ENCODE measurements around the gene HIVEP3.

The HIVEP3 gene

DNA sequence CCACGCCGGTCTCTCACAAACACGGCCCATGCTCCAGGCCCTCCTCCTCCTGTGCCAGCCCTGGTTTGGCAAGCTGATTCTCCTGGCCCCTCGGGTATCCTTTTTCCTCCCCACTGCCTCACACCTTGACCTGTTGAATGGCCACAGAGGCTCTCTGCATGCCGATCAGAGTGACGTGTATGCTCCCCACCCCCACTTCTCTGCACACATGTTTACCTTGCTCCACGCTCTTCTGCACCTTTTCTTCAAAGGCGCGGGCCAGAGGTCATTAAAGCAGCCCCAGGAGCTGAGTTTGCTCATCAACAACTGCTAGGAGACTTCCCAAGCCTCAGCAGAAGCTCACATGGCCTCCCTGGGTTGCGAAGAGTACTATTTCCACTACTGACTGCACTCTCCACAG lies 295.0 kb downstream of the HIVEP3 start:
- no peaks in the 10 kb centered on the region for H3K36me3 ChIP-seq (ENCODE audit: insufficient read depth, low read length)
- peaks cover 32% of the 10 kb centered on the region for H3K4me1 ChIP-seq (ENCODE audit: insufficient read depth, low read length)
- H3K9me3 ChIP-seq (ENCODE audit: control insufficient read depth, insufficient read depth, low read length): no peaks in the 10 kb centered on the region
- no peak overlapping the region for H3K9ac ChIP-seq (ENCODE audit: low read depth, low read length)

DNA sequence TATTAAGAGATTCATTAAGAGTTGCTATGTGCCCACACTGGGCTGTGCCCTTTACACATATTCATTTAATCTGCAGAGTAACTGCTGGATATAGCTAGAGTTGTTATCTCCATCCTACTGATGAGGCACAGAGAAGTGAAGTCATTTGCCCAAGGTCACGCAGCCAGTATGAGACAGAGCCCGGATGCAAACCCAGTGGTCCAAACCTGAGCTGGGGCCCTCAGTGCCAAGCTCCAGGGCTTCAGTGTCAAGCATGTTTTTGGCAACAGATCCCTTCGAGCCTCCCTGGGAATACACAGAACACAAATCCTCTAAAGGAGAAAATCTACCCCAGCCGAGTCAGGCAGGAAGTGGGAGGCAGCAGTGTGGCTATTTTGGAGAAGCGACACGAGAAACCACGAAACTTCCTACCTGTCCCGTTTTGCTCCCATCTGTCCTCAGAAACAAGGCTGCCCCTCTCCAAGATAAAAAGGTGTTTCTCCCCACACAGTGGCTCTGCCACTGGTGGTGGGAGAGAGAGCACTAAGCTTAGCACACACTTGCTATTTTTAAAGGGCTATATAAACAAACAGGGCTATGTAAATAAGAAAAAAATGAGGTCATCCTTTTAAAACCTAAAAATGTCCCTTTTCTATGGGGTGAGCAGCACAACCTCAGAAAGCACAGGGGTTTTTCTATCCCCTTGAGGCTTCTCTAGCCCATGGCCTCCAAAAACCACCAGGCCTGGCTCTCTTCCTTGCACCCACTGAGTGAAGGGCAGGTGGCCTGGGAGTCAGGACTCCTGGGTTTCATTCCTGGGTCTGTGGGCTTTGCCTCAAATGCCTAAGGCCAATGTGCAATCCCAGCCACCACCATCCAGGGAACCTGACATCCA lies 295.6 kb downstream of the HIVEP3 start:
- no peaks in the 10 kb centered on the region for H3K36me3 ChIP-seq (ENCODE audit: insufficient read depth, low read length)
- H3K9me3 ChIP-seq (ENCODE audit: control insufficient read depth, insufficient read depth, low read length): no peaks in the 10 kb centered on the region
- peaks cover 32% of the 10 kb centered on the region for H3K4me1 ChIP-seq (ENCODE audit: insufficient read depth, low read length)
- H3K9ac ChIP-seq (ENCODE audit: low read depth, low read length): no peak overlapping the region

DNA sequence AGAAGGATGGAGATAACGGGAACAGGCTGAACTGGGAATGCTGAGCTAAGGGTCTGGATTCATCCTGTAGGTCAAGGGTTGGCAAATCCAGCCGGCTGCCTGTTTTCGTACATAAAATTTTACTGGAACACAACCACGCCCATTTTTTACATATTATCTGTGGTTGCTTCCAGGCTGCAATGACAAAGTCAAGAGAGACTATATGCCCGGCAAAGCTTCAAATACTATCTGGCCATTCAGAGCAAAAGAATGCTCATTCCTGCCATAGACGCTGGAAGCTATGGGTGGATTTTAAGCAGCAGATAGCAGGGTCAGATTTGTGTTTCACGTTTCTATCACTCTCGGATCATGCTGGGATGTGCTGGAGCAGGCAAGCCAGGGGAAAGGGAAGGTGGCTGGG lies 296.3 kb downstream of the HIVEP3 start:
- H3K9ac ChIP-seq (ENCODE audit: low read depth, low read length): no peak overlapping the region
- H3K9me3 ChIP-seq (ENCODE audit: control insufficient read depth, insufficient read depth, low read length): no peaks in the 10 kb centered on the region
- no peaks in the 10 kb centered on the region for H3K36me3 ChIP-seq (ENCODE audit: insufficient read depth, low read length)
- peaks cover 32% of the 10 kb centered on the region for H3K4me1 ChIP-seq (ENCODE audit: insufficient read depth, low read length)

GRCh38 chr1:41621791-41622190 lies 296.9 kb downstream of the HIVEP3 start:
- Histone ChIP-seq H3K36me3 (ENCODE audit: insufficient read depth, low read length) (no peaks in the 10 kb centered on the region), H3K4me1 (ENCODE audit: insufficient read depth, low read length) (peaks cover 32% of the 10 kb centered on the region), H3K9ac (ENCODE audit: low read depth, low read length) (no peak overlapping the region), H3K9me3 (ENCODE audit: control insufficient read depth, insufficient read depth, low read length) (no peaks in the 10 kb centered on the region)

DNA sequence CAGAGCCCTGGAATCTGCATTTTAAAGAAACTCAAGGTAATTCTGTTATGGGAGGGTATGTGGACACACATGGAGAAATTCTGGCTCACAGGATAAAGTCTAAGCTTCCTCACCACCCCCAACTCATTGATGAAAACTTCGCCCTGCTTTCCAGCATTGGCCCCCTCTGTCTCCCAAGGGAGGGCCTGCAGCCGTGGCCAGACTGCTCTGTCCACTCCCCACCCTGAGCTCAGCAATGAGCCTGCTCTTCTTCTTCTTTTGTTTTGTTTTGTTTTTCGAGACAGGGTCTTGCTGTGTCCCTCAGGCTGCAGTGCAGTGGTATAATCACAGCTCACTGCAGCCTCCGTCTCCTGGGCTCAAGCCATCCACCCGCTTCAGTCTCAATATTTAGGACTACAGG lies 297.5 kb downstream of the HIVEP3 start:
- H3K9me3 ChIP-seq (ENCODE audit: control insufficient read depth, insufficient read depth, low read length): no peaks in the 10 kb centered on the region
- no peaks in the 10 kb centered on the region for H3K36me3 ChIP-seq (ENCODE audit: insufficient read depth, low read length)
- peaks cover 32% of the 10 kb centered on the region for H3K4me1 ChIP-seq (ENCODE audit: insufficient read depth, low read length)
- H3K9ac ChIP-seq (ENCODE audit: low read depth, low read length): no peak overlapping the region

DNA sequence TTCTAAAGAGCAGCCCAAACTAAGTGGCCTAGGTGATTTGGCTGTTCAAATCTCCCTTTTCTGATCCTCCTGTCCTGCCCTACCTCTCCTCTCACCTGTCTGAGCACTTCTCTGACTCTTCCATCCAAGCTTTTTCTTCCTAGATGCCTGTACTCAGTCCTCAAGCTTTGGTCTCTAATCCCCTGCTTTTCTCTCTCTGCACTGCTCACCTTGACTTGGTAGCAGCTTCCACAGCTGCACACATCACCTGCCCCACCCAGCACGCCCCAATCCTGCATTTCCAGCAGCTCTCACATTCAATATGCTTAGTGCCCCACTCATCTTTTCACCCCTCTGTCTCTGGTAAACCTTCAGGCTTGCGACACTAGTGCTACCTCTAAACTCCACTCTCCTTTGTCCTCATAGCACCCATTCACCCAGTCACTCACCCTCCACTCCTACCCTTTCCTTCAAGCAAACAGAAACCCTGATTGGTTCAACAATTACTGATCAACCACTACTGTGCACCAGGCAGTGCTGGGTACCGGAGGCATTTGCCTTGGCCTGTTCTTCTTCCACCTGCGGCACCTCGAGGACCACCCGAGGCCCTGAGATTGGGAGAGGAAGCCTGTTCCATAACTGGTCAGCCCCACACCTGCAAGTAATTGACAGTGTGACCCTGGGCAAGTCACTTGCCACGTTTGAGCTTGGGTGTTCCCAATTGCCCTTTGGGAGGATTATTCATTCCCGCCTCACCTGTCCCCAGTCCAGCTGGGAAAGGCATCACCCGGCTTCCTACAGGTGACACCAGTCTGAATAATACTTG lies 298.2 kb downstream of the HIVEP3 start:
- no peak overlapping the region for H3K9ac ChIP-seq (ENCODE audit: low read depth, low read length)
- no peaks in the 10 kb centered on the region for H3K36me3 ChIP-seq (ENCODE audit: insufficient read depth, low read length)
- H3K9me3 ChIP-seq (ENCODE audit: control insufficient read depth, insufficient read depth, low read length): no peaks in the 10 kb centered on the region
- H3K4me1 ChIP-seq (ENCODE audit: insufficient read depth, low read length): peaks cover 32% of the 10 kb centered on the region

DNA sequence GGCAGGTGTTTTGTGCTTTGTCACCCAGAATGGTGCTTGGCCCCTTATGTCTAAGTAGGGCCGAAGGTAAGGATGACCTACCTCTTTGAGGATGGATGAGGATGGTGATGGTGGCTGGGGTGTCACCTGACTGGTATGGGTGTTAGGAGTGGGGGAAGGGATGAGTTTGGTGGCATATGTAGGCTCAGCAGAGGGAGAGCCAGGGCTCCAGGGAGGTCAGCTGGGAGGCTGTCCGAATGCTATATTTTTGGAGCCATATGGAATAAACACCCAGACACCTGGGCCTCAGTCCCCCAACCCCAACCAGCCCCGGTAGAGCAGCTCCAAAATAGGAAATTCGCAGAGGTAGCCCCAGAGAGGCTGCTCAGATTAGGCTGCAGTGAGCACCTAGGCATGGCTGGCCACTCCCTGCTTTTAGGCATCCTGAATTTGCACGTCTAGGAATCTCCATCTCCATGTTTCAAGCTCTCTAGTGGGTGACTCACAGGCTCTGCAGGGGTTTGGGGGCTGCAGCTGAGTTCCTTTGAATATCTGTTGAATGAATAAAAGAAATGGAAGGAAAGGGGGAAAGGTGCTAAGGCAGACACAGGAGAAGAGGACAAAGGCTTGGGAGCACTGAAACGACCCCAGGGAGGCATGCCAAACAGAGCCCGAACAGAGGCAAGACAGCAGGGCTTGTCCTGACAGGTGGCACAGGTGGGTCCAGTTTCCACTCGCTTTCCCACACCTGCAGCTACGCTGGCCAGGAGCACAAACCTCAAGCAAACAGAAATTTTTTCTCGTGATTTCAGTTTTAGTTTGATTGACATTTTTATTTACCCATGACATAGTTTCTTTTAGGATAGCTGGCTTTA lies 299.0 kb downstream of the HIVEP3 start:
- Histone ChIP-seq H3K9me3 (ENCODE audit: control insufficient read depth, insufficient read depth, low read length) (no peaks in the 10 kb centered on the region), H3K4me1 (ENCODE audit: insufficient read depth, low read length) (peaks cover 32% of the 10 kb centered on the region), H3K9ac (ENCODE audit: low read depth, low read length) (no peak overlapping the region), H3K36me3 (ENCODE audit: insufficient read depth, low read length) (no peaks in the 10 kb centered on the region)

- Histone ChIP-seq H3K9ac (ENCODE audit: low read depth, low read length) (no peak overlapping the region), H3K4me1 (ENCODE audit: insufficient read depth, low read length) (peaks cover 32% of the 10 kb centered on the region), H3K36me3 (ENCODE audit: insufficient read depth, low read length) (no peaks in the 10 kb centered on the region), H3K9me3 (ENCODE audit: control insufficient read depth, insufficient read depth, low read length) (no peaks in the 10 kb centered on the region)
Observed at GRCh38 chr1:41618871-41619270, 299.9 kb downstream of the HIVEP3 start.

GRCh38 chr1:41618066-41618825 lies 300.5 kb downstream of the HIVEP3 start:
- H3K9me3 ChIP-seq (ENCODE audit: control insufficient read depth, insufficient read depth, low read length): no peaks in the 10 kb centered on the region
- peaks cover 27% of the 10 kb centered on the region for H3K4me1 ChIP-seq (ENCODE audit: insufficient read depth, low read length)
- no peaks in the 10 kb centered on the region for H3K36me3 ChIP-seq (ENCODE audit: insufficient read depth, low read length)
- H3K9ac ChIP-seq (ENCODE audit: low read depth, low read length): no peak overlapping the region

DNA sequence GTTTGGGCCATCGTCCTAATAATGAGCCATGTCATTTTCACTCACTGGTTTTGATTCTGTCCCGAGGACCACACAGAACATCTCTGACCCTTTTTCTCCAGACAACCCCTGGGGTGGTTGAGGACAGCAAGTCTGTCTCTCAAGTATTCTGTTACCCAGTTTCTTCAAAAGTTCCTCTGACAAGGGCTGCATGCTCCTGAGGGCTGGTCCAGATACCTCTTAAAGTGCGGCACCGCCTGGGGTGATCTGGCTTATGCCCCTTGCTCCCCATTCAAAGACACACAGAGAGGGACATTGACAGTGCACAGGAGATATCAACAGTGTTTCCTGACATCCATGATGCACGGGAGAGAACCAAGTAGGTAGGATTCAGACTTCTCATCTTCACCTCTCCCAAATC lies 301.4 kb downstream of the HIVEP3 start:
- Histone ChIP-seq H3K9ac (ENCODE audit: low read depth, low read length) (no peak overlapping the region), H3K9me3 (ENCODE audit: control insufficient read depth, insufficient read depth, low read length) (no peaks in the 10 kb centered on the region), H3K4me1 (ENCODE audit: insufficient read depth, low read length) (peaks cover 25% of the 10 kb centered on the region), H3K36me3 (ENCODE audit: insufficient read depth, low read length) (no peaks in the 10 kb centered on the region)

- H3K9ac ChIP-seq (ENCODE audit: low read depth, low read length): no peak overlapping the region
- H3K36me3 ChIP-seq (ENCODE audit: insufficient read depth, low read length): no peaks in the 10 kb centered on the region
- H3K9me3 ChIP-seq (ENCODE audit: control insufficient read depth, insufficient read depth, low read length): no peaks in the 10 kb centered on the region
- H3K4me1 ChIP-seq (ENCODE audit: insufficient read depth, low read length): peaks cover 22% of the 10 kb centered on the region
Observed at GRCh38 chr1:41616563-41616962, 302.2 kb downstream of the HIVEP3 start.

- no peaks in the 10 kb centered on the region for H3K36me3 ChIP-seq (ENCODE audit: insufficient read depth, low read length)
- no peaks in the 10 kb centered on the region for H3K9me3 ChIP-seq (ENCODE audit: control insufficient read depth, insufficient read depth, low read length)
- H3K4me1 ChIP-seq (ENCODE audit: insufficient read depth, low read length): peaks cover 18% of the 10 kb centered on the region
Observed at GRCh38 chr1:41615981-41616380, 302.7 kb downstream of the HIVEP3 start.

DNA sequence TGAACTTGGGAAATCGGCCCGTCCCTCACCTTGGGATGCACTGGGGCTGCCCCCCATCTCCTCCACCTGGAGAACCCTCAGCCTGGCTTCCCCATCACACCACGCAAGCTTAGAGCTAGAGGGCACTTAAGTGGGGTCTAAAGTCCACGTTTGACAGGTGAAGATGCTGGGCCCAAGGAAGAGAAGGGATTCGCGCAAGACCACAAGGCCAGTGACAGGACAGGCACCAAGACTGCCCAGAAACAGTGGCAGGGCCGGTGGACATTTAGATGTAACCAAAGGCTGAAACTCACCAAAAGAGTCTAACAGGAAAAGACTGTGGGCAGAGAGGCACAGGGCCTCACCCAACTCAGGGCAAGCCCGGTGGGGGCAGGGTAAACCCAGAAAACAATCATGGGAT lies 303.4 kb downstream of the HIVEP3 start:
- Histone ChIP-seq H3K9ac (ENCODE audit: low read depth, low read length) (no peak overlapping the region), H3K9me3 (ENCODE audit: control insufficient read depth, insufficient read depth, low read length) (no peaks in the 10 kb centered on the region)

More at GRCh38 chr1:41615981-41616380, 302.7 kb downstream of the HIVEP3 start:
- no peak overlapping the region for H3K9ac ChIP-seq (ENCODE audit: low read depth, low read length)

DNA sequence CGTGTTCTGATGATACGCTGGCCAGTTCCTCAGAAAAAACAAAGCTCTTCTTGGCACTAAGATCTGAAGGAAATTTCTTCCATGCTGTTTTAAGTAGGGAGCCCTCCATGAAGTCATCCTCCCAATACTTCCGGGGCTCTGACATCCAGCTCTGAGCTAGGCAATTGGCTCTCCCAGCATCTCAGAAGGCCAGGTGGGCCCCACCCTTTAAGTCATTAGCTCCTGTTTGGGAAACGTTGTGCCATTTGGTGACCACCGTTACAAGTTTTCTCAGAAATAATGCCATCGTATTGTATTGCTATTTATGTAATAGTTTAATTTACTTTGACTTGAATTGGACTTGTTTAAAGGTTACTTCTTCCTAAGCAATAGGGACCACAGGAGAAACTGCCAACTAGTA lies 303.9 kb downstream of the HIVEP3 start:
- no peaks in the 10 kb centered on the region for H3K9me3 ChIP-seq (ENCODE audit: control insufficient read depth, insufficient read depth, low read length)
- no peaks in the 10 kb centered on the region for H3K36me3 ChIP-seq (ENCODE audit: insufficient read depth, low read length)
- no peak overlapping the region for H3K9ac ChIP-seq (ENCODE audit: low read depth, low read length)
- H3K4me1 ChIP-seq (ENCODE audit: insufficient read depth, low read length): peaks cover 11% of the 10 kb centered on the region

More for the DNA sequence above, 303.4 kb downstream of the HIVEP3 start:
- Histone ChIP-seq H3K36me3 (ENCODE audit: insufficient read depth, low read length) (no peaks in the 10 kb centered on the region), H3K4me1 (ENCODE audit: insufficient read depth, low read length) (peaks cover 16% of the 10 kb centered on the region)
